NB4 (cell line): ENCODE data around the gene ATG9B.
"Not testable (repeated sequence)": the region's sequence is repeated elsewhere in the genome, so short reads cannot be mapped to it uniquely, and the experiment has no call there.

ENCODE experiments used
- DNase-seq: peaks from one replicate; pipeline ENCODE4 v3.0.0; 2010; ENCODE audit warnings: low read depth
- H3K4me3 ChIP-seq: one replicate; pipeline ENCODE4 v1.5.1; 2011; ENCODE audit warnings: mild to moderate bottlenecking, low read depth, low read length, moderate library complexity
- CTCF ChIP-seq: IDR thresholded peaks from one replicate; pipeline ENCODE4 v1.5.1; 2012; ENCODE audit warnings: low read depth, low read length
- MAX ChIP-seq: IDR thresholded peaks from 2 replicates; pipeline ENCODE4 v1.6.1; 2011; ENCODE audit warnings: low read depth, low read length
- MYC ChIP-seq: IDR thresholded peaks from 2 replicates; pipeline ENCODE4 v1.6.1; 2011; ENCODE audit warnings: low read depth, low read length
- POLR2A ChIP-seq: IDR thresholded peaks from 2 replicates; pipeline ENCODE4 v1.6.1; 2011; ENCODE audit warnings: mild to moderate bottlenecking; ENCODE audit not compliant: insufficient read length; ENCODE audit errors: extremely low read depth

The ATG9B gene

GRCh38 chr7:151028131-151028947 lies 4.0 kb upstream of the ATG9B start, which contains the start of gene ABCB8:
ABCB8 (plus strand) TSS chr7:151028450; CDS start chr7:151028516, 66 bp downstream.
- peak within 1 kb of the TSS; percentile 93 for H3K4me3 ChIP-seq
- peak; percentile 100 for DNase-seq
- TF ChIP-seq POLR2A, result no peak
- TF ChIP-seq MYC, result peak; percentile 78; the same call in 1 of the 2 replicates
- peak; percentile 47 for TF ChIP-seq CTCF
- peak; percentile 62 for TF ChIP-seq MAX

GRCh38 chr7:151027728-151028130 lies 3.4 kb upstream of the ATG9B start:
- H3K4me3 ChIP-seq, result peak overlapping the region; percentile 93
- DNase-seq, result not testable (repeated sequence)

GRCh38 chr7:151026771-151027727 lies 2.8 kb upstream of the ATG9B start:
- not testable (repeated sequence) for H3K4me3 ChIP-seq, DNase-seq

- TF ChIP-seq POLR2A (no peak), MAX (no peak), MYC (no peak), CTCF (no peak)
- H3K4me3 ChIP-seq, result no peak overlapping the region
- DNase-seq, result no peak
Measured at GRCh38 chr7:151025924-151026671, 1.8 kb upstream of the ATG9B start.

GRCh38 chr7:151023232-151023631 lies 1.1 kb downstream of the ATG9B start:
- TF ChIP-seq POLR2A (no peak), CTCF (no peak), MAX (no peak), MYC (no peak)
- H3K4me3 ChIP-seq, result no peak overlapping the region
- DNase-seq, result no peak

GRCh38 chr7:151020231-151020630 lies 4.1 kb downstream of the ATG9B start:
- H3K4me3 ChIP-seq, result no peak overlapping the region
- TF ChIP-seq MYC (no peak), POLR2A (no peak), MAX (no peak), CTCF (no peak)
- DNase-seq, result no peak
